HepG2 (cell line): Measurements from ENCODE around the gene TET3. TPM values are rescaled to one million over a fixed set of nuclear protein-coding genes. Genes with fewer than 3 reads are reported as not detected.

Experiments used
- AFF4 ChIP-seq: sonication (generic); formaldehyde crosslinking; IDR thresholded peaks from 2 replicates; pipeline ENCODE4 v1.4.0; 2020; ENCODE audit warnings: missing genetic modification reagents
- HNRNPUL1 ChIP-seq: fragments of 200-400 bp; formaldehyde crosslinking; IDR thresholded peaks from 2 replicates; pipeline ENCODE4 v1.6.1; 2017; ENCODE audit warnings: low read depth, mild to moderate bottlenecking, low read length, moderate library complexity
- MIXL1 ChIP-seq: IDR thresholded peaks from 2 replicates; pipeline ENCODE4 v1.6.1; 2016
- NBN ChIP-seq: fragments of 450-650 bp; conservative IDR thresholded peaks from 2 replicates; pipeline ENCODE4 v1.6.1; 2017
- NCOA2 ChIP-seq: sonication (generic); formaldehyde crosslinking; IDR thresholded peaks from 2 replicates; pipeline ENCODE4 v1.8.0; 2022; ENCODE audit warnings: inconsistent platforms
- NFE2L1 ChIP-seq: sonication (generic); formaldehyde crosslinking; IDR thresholded peaks from 2 replicates; pipeline ENCODE4 v1.4.0; 2020; ENCODE audit warnings: missing genetic modification reagents, mild to moderate bottlenecking, borderline replicate concordance
- POLR2AphosphoS5 ChIP-seq: IDR thresholded peaks from 2 replicates; pipeline ENCODE4 v1.6.1; 2012; ENCODE audit warnings: low read depth, low read length
- SALL1 ChIP-seq: sonication (generic); formaldehyde crosslinking; IDR thresholded peaks from 2 replicates; pipeline ENCODE4 v1.8.0; 2022; ENCODE audit warnings: mild to moderate bottlenecking, missing genetic modification reagents
- TCF12 ChIP-seq, 2 experiments: fragments of 450-650 bp in 1 of 2; sonication (generic) in 1 of 2; formaldehyde crosslinking in 1 of 2; IDR thresholded peaks; 2 replicates each; pipeline versions ENCODE4 v1.6.1 to v1.8.0; 2017 to 2022; ENCODE audit warnings: antibody characterized with exemption in 1 of 2, mild to moderate bottlenecking in 1 of 2, missing genetic modification reagents in 1 of 2, moderate library complexity in 1 of 2
- ZNF280D ChIP-seq: sonication (generic); formaldehyde crosslinking; IDR thresholded peaks from 2 replicates; pipeline ENCODE4 v1.5.1; 2020; ENCODE audit warnings: mild to moderate bottlenecking, missing genetic modification reagents
- ZNF34 ChIP-seq: sonication (generic); formaldehyde crosslinking; IDR thresholded peaks from 2 replicates; pipeline ENCODE4 v1.4.0; 2020; ENCODE audit warnings: mild to moderate bottlenecking, missing genetic modification reagents, borderline replicate concordance
- ZNF382 ChIP-seq: sonication (generic); formaldehyde crosslinking; IDR thresholded peaks from 2 replicates; pipeline ENCODE4 v1.5.0; 2020; ENCODE audit warnings: missing genetic modification reagents, mild to moderate bottlenecking, borderline replicate concordance
- ZNF598 ChIP-seq: sonication (generic); formaldehyde crosslinking; IDR thresholded peaks from 2 replicates; pipeline ENCODE4 v1.5.1; 2020; ENCODE audit warnings: mild to moderate bottlenecking, missing genetic modification reagents, borderline replicate concordance
- ZNF883 ChIP-seq: sonication (generic); formaldehyde crosslinking; IDR thresholded peaks from 2 replicates; pipeline ENCODE4 v1.5.1; 2020; ENCODE audit warnings: mild to moderate bottlenecking, missing genetic modification reagents; ENCODE audit errors: not compliant biosample characterization
- polyA plus RNA-seq, 8 experiments: library from polyadenylated mRNA; depleted of rRNA in 3 of 8; stranded (reverse) in 7 of 8; unstranded in 1 of 8; fragments of >200 nt; fragmentation: Illumina TruSeq in 4 of 8; extraction: Trizol in 4 of 8; gene quantifications; 2 replicates each; pipeline versions ENCODE4 v1.2.1 to v1.2.3, GENCODE V29; 2011 to 2016; ENCODE audit warnings: low read depth in 4 of 8, missing spikeins in 1 of 8, mixed read lengths in 1 of 8; ENCODE audit not compliant: insufficient read depth in 1 of 8
- total RNA-seq, 5 experiments: library from RNA; depleted of rRNA; stranded (reverse); fragments of >200 nt; fragmentation: Illumina TruSeq; extraction: Trizol; gene quantifications; 2 replicates each; pipeline ENCODE4 v1.2.3, GENCODE V29; 2016; ENCODE audit warnings: low read depth in 1 of 5
- TF ChIP-seq, protein P1 (sequence below): sonication (generic); formaldehyde crosslinking; IDR thresholded peaks from 2 replicates; pipeline ENCODE4 v1.9.0; 2021; ENCODE audit warnings: missing genetic modification reagents, mild to moderate bottlenecking, borderline replicate concordance
- TF ChIP-seq, protein P2 (sequence below): IDR thresholded peaks from 2 replicates; pipeline ENCODE4 v1.6.1; 2012; ENCODE audit warnings: low read length, improper control_type of control experiment

Gene TET3
- total and polyA plus RNA-seq, 2 of the 13 experiments (the other 11 are each of a cell fraction or from before 2014, with no cell fraction given) = 4.3 to 6.8 TPM

GRCh38 chr2:74002505-74003421 lies 18.1 kb downstream of the TET3 start (continued):
- TF ChIP-seq ZNF280D (CRISPR knock-in tag) = no peak
- TF ChIP-seq POLR2AphosphoS5 = no peak
- TF ChIP-seq NCOA2 = no peak
- no peak for TF ChIP-seq NFE2L1 (CRISPR knock-in tag)
- TF ChIP-seq SALL1 (CRISPR knock-in tag) = peak; percentile 49
- TF ChIP-seq ZNF883 = peak; percentile 40
- no peak for TF ChIP-seq MIXL1 (CRISPR knock-in tag)
- no peak for TF ChIP-seq AFF4 (CRISPR knock-in tag)
- TF ChIP-seq ZNF382 = no peak
- TF ChIP-seq ZNF34 = no peak
- no peak for TF ChIP-seq NBN
- peak; percentile 53; the same call in 1 of the 2 replicates for TF ChIP-seq ZNF598 (CRISPR knock-in tag)
- TF ChIP-seq, protein P1, sequence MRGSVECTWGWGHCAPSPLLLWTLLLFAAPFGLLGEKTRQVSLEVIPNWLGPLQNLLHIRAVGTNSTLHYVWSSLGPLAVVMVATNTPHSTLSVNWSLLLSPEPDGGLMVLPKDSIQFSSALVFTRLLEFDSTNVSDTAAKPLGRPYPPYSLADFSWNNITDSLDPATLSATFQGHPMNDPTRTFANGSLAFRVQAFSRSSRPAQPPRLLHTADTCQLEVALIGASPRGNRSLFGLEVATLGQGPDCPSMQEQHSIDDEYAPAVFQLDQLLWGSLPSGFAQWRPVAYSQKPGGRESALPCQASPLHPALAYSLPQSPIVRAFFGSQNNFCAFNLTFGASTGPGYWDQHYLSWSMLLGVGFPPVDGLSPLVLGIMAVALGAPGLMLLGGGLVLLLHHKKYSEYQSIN (CRISPR knock-in tag) = no peak
- TF ChIP-seq TCF12 (IDR thresholded peaks at IDR 0.05) = no peak
- no peak for TF ChIP-seq TCF12 (CRISPR knock-in tag; IDR thresholded peaks at IDR 0.05)
- TF ChIP-seq, protein P2, sequence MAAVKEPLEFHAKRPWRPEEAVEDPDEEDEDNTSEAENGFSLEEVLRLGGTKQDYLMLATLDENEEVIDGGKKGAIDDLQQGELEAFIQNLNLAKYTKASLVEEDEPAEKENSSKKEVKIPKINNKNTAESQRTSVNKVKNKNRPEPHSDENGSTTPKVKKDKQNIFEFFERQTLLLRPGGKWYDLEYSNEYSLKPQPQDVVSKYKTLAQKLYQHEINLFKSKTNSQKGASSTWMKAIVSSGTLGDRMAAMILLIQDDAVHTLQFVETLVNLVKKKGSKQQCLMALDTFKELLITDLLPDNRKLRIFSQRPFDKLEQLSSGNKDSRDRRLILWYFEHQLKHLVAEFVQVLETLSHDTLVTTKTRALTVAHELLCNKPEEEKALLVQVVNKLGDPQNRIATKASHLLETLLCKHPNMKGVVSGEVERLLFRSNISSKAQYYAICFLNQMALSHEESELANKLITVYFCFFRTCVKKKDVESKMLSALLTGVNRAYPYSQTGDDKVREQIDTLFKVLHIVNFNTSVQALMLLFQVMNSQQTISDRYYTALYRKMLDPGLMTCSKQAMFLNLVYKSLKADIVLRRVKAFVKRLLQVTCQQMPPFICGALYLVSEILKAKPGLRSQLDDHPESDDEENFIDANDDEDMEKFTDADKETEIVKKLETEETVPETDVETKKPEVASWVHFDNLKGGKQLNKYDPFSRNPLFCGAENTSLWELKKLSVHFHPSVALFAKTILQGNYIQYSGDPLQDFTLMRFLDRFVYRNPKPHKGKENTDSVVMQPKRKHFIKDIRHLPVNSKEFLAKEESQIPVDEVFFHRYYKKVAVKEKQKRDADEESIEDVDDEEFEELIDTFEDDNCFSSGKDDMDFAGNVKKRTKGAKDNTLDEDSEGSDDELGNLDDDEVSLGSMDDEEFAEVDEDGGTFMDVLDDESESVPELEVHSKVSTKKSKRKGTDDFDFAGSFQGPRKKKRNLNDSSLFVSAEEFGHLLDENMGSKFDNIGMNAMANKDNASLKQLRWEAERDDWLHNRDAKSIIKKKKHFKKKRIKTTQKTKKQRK = no peak
- no peak for TF ChIP-seq HNRNPUL1
